ENCODE data around the gene PPP1R15A.
A peak's percentile ranks its signal among the peaks of the same experiment; 100 is the strongest.

GRCh38 chr19:48868114-48868886 lies 3.9 kb upstream of the PPP1R15A start, which contains the start of gene PLEKHA4:
- TF ChIP-seq MAX (IDR thresholded peaks at IDR 0.05; ENCODE audit: insufficient read depth, insufficient read length) (no peak), CTCF (IDR thresholded peaks at IDR 0.05; ENCODE audit: extremely low read depth in 1 of 2, insufficient read depth in 1 of 2, low read depth in 1 of 2, low read length in 2 of 2) (no peak), POLR2A (IDR thresholded peaks at IDR 0.05; ENCODE audit: low read depth, low read length) (peak; percentile 24)

Measured in endothelial cell of umbilical vein (primary cell).